Activated T-cell treated with anti-CD3 and anti-CD28 coated beads for 4 hours (primary cell): ENCODE results near the gene GMIP.
"Not testable (repeated sequence)": the region's sequence is repeated elsewhere in the genome, so short reads cannot be mapped to it uniquely, and the experiment has no call there.

Source experiments
- DNase-seq: peaks from one replicate; pipeline ENCODE4 v3.0.0-alpha.2; 2020

The GMIP gene

GRCh38 chr19:19643158-19644053 lies at the start of gene GMIP:
Gene GMIP, minus strand, starts transcription at chr19:19643657. Its CDS starts 128 bp downstream, at chr19:19643529.
- DNase-seq: peak; percentile 82

- DNase-seq: no peak
These were observed 48.2 kb upstream of the GMIP start for GRCh38 chr19:19691683-19692082.

GRCh38 chr19:19689023-19689422 lies 45.6 kb upstream of the GMIP start:
- not testable (repeated sequence) for DNase-seq

GRCh38 chr19:19687090-19687489 lies 43.6 kb upstream of the GMIP start:
- no peak for DNase-seq

- DNase-seq: no peak
These were observed 43.1 kb upstream of the GMIP start for GRCh38 chr19:19686580-19686979.

- DNase-seq: not testable (repeated sequence)
These were observed 42.7 kb upstream of the GMIP start for GRCh38 chr19:19686119-19686518.

GRCh38 chr19:19679176-19680073 lies 36.0 kb upstream of the GMIP start:
- no peak for DNase-seq

- DNase-seq: no peak
These were observed 34.1 kb upstream of the GMIP start for GRCh38 chr19:19677579-19677978.

- no peak for DNase-seq
These were observed 30.9 kb upstream of the GMIP start for GRCh38 chr19:19674315-19674714.

GRCh38 chr19:19672816-19673215 lies 29.4 kb upstream of the GMIP start:
- no peak for DNase-seq

GRCh38 chr19:19670070-19670551 lies 26.7 kb upstream of the GMIP start:
- DNase-seq: no peak

- DNase-seq: peak; percentile 87
These were observed 25.0 kb upstream of the GMIP start, which contains the start of gene ZNF101 for GRCh38 chr19:19668230-19669012. Gene ZNF101, plus strand, starts transcription at chr19:19668839. Its CDS starts 125 bp downstream, at chr19:19668964.

- DNase-seq: not testable (repeated sequence)
These were observed 22.0 kb upstream of the GMIP start for GRCh38 chr19:19665420-19665948.

- peak; percentile 82 for DNase-seq
These were observed 20.0 kb upstream of the GMIP start, which contains the start of gene ATP13A1 for GRCh38 chr19:19663256-19664120. Gene ATP13A1, minus strand, starts transcription at chr19:19663676. Its CDS starts 10 bp downstream, at chr19:19663666.

GRCh38 chr19:19662871-19663255 lies 19.4 kb upstream of the GMIP start:
- DNase-seq: no peak

- no peak for DNase-seq
These were observed 18.9 kb upstream of the GMIP start for GRCh38 chr19:19662344-19662743.

- no peak for DNase-seq
These were observed 18.3 kb upstream of the GMIP start for GRCh38 chr19:19661675-19662251.

- no peak for DNase-seq
These were observed 17.8 kb upstream of the GMIP start for GRCh38 chr19:19661141-19661674.

- no peak for DNase-seq
These were observed 16.3 kb upstream of the GMIP start for GRCh38 chr19:19659646-19660245.

GRCh38 chr19:19657397-19657783 lies 13.9 kb upstream of the GMIP start:
- no peak for DNase-seq
